Activated CD8-positive, alpha-beta memory T cell treated with anti-CD3 and anti-CD28 coated beads for 1 hour (primary cell): ENCODE measurements around the gene MBD3L5.
"Not testable (repeated sequence)": the region's sequence is repeated elsewhere in the genome, so short reads cannot be mapped to it uniquely, and the experiment has no call there.

Source experiments
- DNase-seq, 2 donors: peaks; one replicate each; pipeline ENCODE4 v3.0.0-alpha.2; 2020; ENCODE audit warnings: low read depth in 1 of 2; ENCODE audit errors: extremely low read depth in 1 of 2

Gene MBD3L5

GRCh38 chr19:7030278-7030677 is at the start of gene MBD3L5:
Gene MBD3L5, plus strand, starts transcription at chr19:7030578. Its CDS starts 34 bp downstream, at chr19:7030612.
- DNase-seq: not testable (repeated sequence)

- DNase-seq: no peak
These were observed 46.9 kb upstream of the MBD3L5 start for GRCh38 chr19:6983448-6983847.

GRCh38 chr19:6987850-6988249 is 42.5 kb upstream of the MBD3L5 start:
- no peak for DNase-seq

GRCh38 chr19:6988257-6988656 is 42.1 kb upstream of the MBD3L5 start:
- no peak for DNase-seq

- DNase-seq: no peak
These were observed 35.3 kb upstream of the MBD3L5 start for GRCh38 chr19:6995054-6995453.

GRCh38 chr19:6996810-6997209 is 33.6 kb upstream of the MBD3L5 start:
- DNase-seq: no peak

- DNase-seq: no peak
These were observed 32.5 kb upstream of the MBD3L5 start for GRCh38 chr19:6997679-6998445.

GRCh38 chr19:6999933-7000332 is 30.4 kb upstream of the MBD3L5 start:
- DNase-seq: no peak

- no peak for DNase-seq
These were observed 30.0 kb upstream of the MBD3L5 start for GRCh38 chr19:7000333-7000732.

- no peak for DNase-seq
These were observed 29.6 kb upstream of the MBD3L5 start for GRCh38 chr19:7000816-7001215.

GRCh38 chr19:7004313-7004931 is 26.0 kb upstream of the MBD3L5 start:
- no peak for DNase-seq

- DNase-seq: no peak
These were observed 24.2 kb upstream of the MBD3L5 start for GRCh38 chr19:7006135-7006704.

GRCh38 chr19:7007859-7008258 is 22.5 kb upstream of the MBD3L5 start:
- DNase-seq: no peak

GRCh38 chr19:7010722-7011593 is 19.4 kb upstream of the MBD3L5 start:
- no peak for DNase-seq

GRCh38 chr19:7013678-7014077 is 16.7 kb upstream of the MBD3L5 start:
- no peak for DNase-seq

GRCh38 chr19:7018828-7019227 is 11.6 kb upstream of the MBD3L5 start:
- DNase-seq: no peak

- DNase-seq: not testable (repeated sequence)
These were observed 9.0 kb upstream of the MBD3L5 start, which contains the start of gene MBD3L2B for GRCh38 chr19:7021331-7021730. Gene MBD3L2B, minus strand, starts transcription at chr19:7021431. Its CDS starts 34 bp downstream, at chr19:7021397.

GRCh38 chr19:7028790-7029189 is 1.6 kb upstream of the MBD3L5 start:
- DNase-seq: not testable (repeated sequence)

GRCh38 chr19:7040079-7040478 is 9.7 kb downstream of the MBD3L5 start, which contains the start of gene MBD3L4:
Gene MBD3L4, minus strand, starts transcription at chr19:7040179. Its CDS starts 35 bp downstream, at chr19:7040144.
- DNase-seq: not testable (repeated sequence)

GRCh38 chr19:7041563-7041962 is 11.2 kb downstream of the MBD3L5 start:
- DNase-seq: not testable (repeated sequence)

- DNase-seq: not testable (repeated sequence)
These were observed 18.6 kb downstream of the MBD3L5 start, which contains the start of gene MBD3L2 for GRCh38 chr19:7049021-7049420. Gene MBD3L2, plus strand, starts transcription at chr19:7049321. Its CDS starts 53 bp downstream, at chr19:7049374.
